GM12891 (cell line): ENCODE results near the gene HOMER1.

ENCODE experiments used
- POLR2A ChIP-seq: IDR thresholded peaks from 2 replicates; pipeline ENCODE4 v1.6.1; 2011; ENCODE audit warnings: low read depth, low read length, control low read depth
- TAF1 ChIP-seq: IDR thresholded peaks from 2 replicates; pipeline ENCODE4 v1.6.1; 2011; ENCODE audit warnings: low read depth, low read length, control low read depth

DNA sequence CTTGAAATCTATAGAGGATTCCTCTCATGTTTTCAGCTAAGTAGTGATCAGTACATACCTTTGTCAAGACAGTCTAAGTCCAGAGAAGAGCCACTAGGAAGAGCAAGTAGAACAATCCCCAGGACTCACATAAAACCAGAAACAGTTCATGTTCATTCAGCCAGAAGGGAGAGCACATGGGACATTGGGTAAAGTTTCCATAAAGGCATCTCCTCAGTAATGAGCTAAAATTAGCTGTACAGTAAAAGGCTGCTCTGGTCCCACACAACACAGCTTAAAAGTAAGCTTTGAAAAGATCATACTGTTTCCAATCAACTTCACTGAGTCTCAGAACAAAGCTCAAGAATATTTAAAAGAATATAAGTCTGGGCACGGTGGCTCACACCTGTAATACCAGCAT is 32.4 kb downstream of the HOMER1 start:
- TF ChIP-seq POLR2A (no peak), TAF1 (no peak)
